ENCODE measurements around the gene AGRP.

The AGRP gene

DNA sequence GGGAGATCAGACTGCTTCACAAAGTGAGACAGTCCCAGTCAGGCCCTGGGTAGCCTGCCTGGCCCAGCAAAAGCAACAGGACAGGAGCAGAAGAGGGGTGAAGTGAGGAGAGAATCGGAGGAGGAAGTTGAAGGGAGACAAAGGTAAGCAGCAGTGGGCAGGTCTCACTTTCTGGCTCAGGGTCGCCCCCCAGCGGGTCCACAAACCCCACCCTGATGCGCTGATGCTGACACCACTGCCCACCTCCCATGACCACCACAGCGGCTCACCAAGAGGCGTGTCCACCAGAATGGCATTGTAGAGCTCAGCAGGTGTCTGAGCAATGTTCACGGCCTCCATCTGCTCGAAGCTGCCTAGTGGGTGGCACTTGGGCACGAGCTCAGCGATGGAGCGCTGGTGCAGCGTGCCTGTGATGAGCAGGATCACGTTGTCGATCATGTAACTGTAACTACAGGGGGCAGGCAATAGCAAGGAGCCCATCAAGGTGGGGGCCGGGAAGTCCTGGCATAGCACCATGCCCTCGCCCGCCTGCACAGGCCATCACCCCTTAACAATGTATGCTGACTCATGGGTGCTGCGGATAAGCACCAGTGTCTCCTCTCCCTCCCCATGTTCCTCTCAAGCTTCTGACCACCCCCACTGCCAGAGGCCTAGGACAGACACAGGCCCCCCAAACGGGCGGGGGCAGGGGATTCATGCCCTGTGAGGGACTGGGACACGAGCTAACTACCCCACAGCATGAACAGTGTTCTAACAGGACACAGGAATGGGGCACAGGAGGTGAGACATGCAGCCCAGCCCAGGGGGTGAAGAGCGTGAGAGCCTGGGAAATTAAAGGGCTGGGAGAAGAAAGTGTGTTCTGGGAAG lies 38.9 kb downstream of the AGRP start:
- H3K27me3 ChIP-seq (replicated peaks), result no peaks in the 10 kb centered on the region
- H3K36me3 ChIP-seq (replicated peaks), result peaks cover 13% of the 10 kb centered on the region
- no peak for DNase-seq
- TF ChIP-seq, protein P1, sequence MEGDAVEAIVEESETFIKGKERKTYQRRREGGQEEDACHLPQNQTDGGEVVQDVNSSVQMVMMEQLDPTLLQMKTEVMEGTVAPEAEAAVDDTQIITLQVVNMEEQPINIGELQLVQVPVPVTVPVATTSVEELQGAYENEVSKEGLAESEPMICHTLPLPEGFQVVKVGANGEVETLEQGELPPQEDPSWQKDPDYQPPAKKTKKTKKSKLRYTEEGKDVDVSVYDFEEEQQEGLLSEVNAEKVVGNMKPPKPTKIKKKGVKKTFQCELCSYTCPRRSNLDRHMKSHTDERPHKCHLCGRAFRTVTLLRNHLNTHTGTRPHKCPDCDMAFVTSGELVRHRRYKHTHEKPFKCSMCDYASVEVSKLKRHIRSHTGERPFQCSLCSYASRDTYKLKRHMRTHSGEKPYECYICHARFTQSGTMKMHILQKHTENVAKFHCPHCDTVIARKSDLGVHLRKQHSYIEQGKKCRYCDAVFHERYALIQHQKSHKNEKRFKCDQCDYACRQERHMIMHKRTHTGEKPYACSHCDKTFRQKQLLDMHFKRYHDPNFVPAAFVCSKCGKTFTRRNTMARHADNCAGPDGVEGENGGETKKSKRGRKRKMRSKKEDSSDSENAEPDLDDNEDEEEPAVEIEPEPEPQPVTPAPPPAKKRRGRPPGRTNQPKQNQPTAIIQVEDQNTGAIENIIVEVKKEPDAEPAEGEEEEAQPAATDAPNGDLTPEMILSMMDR (IDR thresholded peaks at IDR 0.05; ENCODE audit: low read depth, low read length, missing control alignments), result peak; percentile 8
- in situ Hi-C loops (cut with HindIII; ENCODE audit: low pct_ligation_motif_present, low sequenced_read_pairs), result no loop called here
- H3K4me3 ChIP-seq (ENCODE audit: low read depth, low read length), result no peak overlapping the region
- no peak overlapping the region for H3K27ac ChIP-seq

DNA sequence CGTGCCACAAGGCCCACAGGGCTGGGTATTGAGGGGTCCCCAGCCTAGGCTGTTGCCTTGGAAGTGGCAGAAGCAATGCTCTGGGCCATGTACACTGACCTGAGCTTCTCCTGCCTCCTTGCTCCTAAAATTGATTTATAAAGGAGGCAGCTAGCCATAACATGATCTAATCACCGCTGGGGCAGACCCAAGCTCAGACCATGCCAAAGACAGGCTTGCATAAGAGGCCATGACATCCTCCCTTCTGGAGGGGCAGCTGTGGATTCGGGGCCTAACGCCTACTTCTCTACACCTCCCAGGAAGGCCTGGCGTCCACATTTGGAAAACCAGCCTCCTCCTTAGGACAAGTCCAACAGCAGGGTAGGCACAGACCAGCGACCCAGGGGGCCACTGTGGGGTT lies 40.1 kb downstream of the AGRP start:
- no peak overlapping the region for H3K27ac ChIP-seq
- H3K4me3 ChIP-seq (ENCODE audit: low read depth, low read length), result no peak overlapping the region
- H3K36me3 ChIP-seq (replicated peaks), result peaks cover 21% of the 10 kb centered on the region
- in situ Hi-C loops (cut with HindIII; ENCODE audit: low pct_ligation_motif_present, low sequenced_read_pairs), result no loop called here
- no peaks in the 10 kb centered on the region for H3K27me3 ChIP-seq (replicated peaks)
- TF ChIP-seq, protein P1 (IDR thresholded peaks at IDR 0.05; ENCODE audit: low read depth, low read length, missing control alignments), result no peak
- no peak for DNase-seq

DNA sequence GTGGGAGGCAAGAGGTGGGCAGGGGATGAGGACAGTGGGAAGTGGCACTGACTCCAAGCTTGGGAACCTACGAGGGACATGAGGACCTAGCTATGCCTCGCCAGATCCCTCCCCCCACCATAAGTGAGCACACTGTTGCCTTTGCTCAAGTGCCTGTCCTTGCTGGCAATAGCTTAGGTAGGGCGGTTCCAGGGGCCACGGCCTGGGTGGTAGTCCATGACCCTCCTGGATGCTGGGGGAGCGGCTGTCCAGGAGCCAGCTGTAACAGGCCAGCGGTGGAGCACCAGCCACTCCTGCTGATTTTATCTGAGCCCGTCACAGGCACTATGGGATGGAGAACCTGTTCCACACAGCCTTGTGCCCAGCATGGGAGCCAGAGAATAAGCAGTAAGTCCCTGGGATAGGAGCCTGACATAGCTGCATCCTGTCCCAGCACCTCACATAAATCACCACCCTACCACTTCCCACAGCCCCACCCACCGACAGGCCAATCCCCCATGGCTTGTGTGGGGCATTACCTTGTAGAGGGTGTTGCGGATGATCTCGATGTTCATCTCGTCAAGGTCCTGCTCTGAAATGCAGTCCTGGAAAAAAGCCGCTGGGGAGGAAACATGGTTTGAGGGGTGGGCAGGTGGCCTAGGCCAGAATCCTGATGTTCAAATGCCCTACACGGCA lies 40.6 kb downstream of the AGRP start:
- Histone ChIP-seq H3K27me3 (replicated peaks) (no peaks in the 10 kb centered on the region), H3K27ac (no peak overlapping the region), H3K4me3 (ENCODE audit: low read depth, low read length) (no peak overlapping the region), H3K36me3 (replicated peaks) (peaks cover 27% of the 10 kb centered on the region)
- no peak for DNase-seq
- TF ChIP-seq, protein P1 (IDR thresholded peaks at IDR 0.05; ENCODE audit: low read depth, low read length, missing control alignments), result no peak
- in situ Hi-C loops (cut with HindIII; ENCODE audit: low pct_ligation_motif_present, low sequenced_read_pairs), result no loop called here

DNA sequence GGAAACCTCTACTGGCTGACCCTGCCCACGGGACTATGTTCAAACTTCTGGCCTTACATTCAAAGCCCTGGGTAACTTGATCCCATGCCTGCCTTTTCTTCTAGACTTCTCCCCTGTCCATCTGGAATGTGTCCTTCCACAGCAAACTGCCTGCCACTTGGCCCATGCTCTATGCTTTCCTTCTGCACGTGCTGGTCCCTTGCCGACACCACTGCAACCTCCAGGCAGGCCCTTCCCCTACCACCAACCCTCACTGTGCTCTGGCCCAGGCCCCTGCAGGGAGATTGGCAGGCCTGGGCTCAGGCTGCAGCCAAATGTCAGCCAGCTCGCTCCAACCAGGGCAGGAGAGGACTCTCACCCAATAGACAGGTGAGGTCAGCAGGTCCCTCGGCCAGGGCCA lies 41.4 kb downstream of the AGRP start:
- Histone ChIP-seq H3K36me3 (replicated peaks) (peaks cover 35% of the 10 kb centered on the region), H3K27me3 (replicated peaks) (no peaks in the 10 kb centered on the region), H3K4me3 (ENCODE audit: low read depth, low read length) (no peak overlapping the region), H3K27ac (no peak overlapping the region)
- DNase-seq, result no peak
- TF ChIP-seq, protein P1 (IDR thresholded peaks at IDR 0.05; ENCODE audit: low read depth, low read length, missing control alignments), result no peak
- in situ Hi-C loops (cut with HindIII; ENCODE audit: low pct_ligation_motif_present, low sequenced_read_pairs), result no loop called here

DNA sequence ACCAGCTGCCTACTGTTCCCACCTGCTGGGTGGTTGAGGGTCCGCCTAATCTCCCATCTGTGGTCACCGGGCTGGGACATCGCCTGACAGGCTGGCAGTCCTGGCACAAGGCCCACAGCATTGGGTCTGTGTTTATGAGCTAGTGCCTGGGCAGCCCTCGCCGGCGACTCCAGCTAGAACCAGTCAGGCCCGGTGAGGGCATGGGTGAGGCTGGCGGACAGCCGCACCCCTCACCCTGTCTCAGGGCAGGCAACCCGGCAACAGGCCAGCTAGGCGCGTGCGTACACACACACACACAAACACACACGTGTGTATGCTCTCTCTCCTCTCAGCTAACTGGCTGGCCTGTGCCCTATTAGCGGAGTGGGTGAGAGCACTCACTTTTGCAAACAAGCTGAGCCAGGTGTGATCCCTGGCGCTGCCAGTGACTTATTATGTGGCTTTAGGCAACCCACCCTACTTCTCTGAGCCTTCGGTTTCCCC lies 42.0 kb downstream of the AGRP start:
- Histone ChIP-seq H3K27ac (no peak overlapping the region), H3K36me3 (replicated peaks) (peaks cover 35% of the 10 kb centered on the region), H3K27me3 (replicated peaks) (no peaks in the 10 kb centered on the region), H3K4me3 (ENCODE audit: low read depth, low read length) (no peak overlapping the region)
- in situ Hi-C loops (cut with HindIII; ENCODE audit: low pct_ligation_motif_present, low sequenced_read_pairs), result no loop called here
- DNase-seq, result no peak
- TF ChIP-seq, protein P1 (IDR thresholded peaks at IDR 0.05; ENCODE audit: low read depth, low read length, missing control alignments), result no peak

Measured in brain microvascular endothelial cell (primary cell).